Measurements from ENCODE around the gene DYNLT1. TPM values are rescaled to one million over a fixed set of nuclear protein-coding genes. Genes with fewer than 3 reads are reported as not detected.

DYNLT1 gene
- total RNA-seq, 4 donors from 2014 or later: 40.5 to 77.9 (median 60.6) TPM

- TF ChIP-seq, protein P1, sequence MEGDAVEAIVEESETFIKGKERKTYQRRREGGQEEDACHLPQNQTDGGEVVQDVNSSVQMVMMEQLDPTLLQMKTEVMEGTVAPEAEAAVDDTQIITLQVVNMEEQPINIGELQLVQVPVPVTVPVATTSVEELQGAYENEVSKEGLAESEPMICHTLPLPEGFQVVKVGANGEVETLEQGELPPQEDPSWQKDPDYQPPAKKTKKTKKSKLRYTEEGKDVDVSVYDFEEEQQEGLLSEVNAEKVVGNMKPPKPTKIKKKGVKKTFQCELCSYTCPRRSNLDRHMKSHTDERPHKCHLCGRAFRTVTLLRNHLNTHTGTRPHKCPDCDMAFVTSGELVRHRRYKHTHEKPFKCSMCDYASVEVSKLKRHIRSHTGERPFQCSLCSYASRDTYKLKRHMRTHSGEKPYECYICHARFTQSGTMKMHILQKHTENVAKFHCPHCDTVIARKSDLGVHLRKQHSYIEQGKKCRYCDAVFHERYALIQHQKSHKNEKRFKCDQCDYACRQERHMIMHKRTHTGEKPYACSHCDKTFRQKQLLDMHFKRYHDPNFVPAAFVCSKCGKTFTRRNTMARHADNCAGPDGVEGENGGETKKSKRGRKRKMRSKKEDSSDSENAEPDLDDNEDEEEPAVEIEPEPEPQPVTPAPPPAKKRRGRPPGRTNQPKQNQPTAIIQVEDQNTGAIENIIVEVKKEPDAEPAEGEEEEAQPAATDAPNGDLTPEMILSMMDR (IDR thresholded peaks at IDR 0.05; ENCODE audit: low read depth): no peak
Measured at GRCh38 chr6:158648682-158649131, 4.2 kb upstream of the DYNLT1 start.

DNA sequence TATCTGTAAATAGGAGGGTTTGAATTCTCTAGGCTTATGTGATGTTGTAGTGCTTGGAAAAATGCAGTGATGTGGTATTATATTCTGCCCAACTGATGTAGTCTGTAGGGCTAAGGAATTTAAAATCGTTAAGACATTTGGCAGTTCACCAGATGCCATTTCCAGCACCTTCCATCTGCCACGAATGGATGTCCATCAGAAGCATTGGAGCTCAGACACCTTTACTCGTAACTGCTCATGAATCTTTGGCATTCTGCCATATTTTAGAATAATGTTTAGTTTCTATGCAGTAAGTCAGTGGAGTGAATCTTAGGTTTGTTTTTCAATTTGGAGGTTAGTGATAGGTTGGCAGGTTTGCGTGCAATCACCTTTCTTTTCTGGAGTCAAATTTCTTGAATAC is 3.0 kb upstream of the DYNLT1 start:
- TF ChIP-seq, protein P1 (IDR thresholded peaks at IDR 0.05; ENCODE audit: low read depth): no peak

DNA sequence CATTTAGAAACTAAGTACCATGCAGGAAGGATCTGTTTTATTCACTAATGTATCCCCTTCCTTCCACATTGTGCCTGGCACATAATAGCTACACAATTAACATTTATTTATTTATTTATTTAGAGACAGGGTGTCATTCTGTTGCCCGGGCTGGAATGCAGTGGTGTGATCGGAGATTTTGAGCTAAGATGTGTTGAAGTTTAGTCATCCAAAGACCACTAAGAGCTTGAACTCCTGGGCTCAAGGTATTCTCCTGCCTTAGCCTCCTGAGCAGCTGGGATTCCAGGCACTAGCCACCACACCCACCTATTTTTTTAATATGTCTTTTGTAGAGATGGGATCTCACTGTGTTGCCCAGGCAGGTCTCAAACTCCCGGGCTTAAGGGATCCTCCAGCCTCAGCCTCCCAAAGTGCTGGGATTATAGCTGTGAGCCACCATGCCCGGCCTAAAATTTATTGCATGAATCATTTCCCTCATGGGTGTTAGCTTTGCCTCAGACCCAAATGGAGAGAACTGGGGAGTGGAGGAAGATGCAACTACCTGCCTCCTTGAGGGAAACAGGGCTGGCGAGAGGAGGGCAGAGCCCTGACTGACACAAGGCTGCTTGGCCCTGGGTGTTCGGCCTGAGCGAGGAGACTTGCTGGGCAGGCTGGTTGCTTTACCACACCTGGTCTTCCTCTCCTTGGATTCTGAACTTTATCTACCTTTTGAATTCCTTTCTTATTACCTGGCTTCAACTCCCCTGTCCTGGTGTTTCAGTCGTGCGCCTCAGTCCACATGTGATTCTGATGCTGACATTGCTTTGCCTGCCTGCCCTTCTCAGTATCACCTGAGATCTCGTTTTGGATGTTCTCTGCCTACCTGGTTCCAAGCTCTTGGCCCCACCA is 1.7 kb upstream of the DYNLT1 start:
- TF ChIP-seq, protein P1 (IDR thresholded peaks at IDR 0.05; ENCODE audit: low read depth): no peak

DNA sequence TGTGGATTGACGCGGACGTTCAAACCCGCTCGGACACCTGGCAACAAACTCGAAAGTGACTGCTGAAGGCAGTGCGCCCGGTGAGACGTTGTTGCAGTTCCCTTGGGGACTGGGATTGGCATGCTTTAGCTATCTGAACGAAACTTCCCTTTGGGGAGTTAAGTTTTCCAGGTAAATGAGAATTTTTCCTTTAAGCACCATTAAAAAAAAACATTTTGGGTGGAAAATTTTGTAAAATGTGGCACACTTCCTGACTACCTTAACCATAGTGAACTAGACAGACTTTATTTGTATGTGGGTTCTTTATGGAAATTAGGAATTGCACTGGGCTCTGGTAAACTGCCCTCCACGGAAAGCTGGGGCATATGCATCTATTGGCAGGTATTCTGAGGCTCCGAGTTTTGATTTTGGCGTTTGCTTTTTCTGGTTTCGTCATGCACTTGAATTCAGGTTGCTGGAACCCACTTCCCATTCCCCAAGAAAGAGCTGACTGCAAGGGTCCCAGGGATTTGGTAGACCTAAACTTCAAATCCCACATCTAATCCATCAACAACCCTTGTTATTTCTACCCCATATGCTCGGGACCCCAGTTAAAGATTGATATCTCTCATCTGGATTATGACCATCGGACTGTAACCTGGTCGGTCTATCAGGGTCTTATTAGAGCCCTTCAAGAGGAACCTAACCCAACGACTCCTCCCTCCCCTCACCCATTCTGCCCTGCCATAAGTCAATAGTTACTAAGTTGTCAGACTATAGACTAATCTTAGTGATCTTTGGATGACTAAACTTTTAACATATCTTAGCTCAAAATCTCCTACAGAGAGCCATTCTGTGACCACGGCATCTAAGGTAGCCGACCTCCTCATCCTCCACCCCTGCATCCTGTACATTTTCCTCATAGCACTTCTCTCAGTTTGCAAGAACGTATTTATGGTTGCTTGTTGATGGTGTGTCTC is 800 bp upstream of the DYNLT1 start:
- TF ChIP-seq, protein P1 (IDR thresholded peaks at IDR 0.05; ENCODE audit: low read depth): no peak

DNA sequence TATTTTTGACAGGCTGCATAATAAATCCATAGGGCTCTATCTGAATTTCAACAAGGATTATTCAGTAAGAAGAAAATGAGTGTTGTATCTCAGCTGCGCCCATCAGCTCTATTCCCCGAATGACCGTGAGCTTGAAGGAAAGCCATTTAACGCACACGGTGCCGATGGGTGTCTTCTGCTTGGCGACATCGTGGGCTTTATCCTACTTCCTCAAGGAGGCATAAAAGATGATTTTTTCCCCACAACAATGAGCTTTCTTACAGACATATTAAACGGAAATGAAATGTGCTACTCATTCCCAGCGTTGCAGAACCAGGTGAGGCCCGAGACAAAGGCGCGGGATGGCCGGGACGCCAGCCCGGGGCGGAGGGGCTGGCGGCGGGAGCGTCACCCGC is 710 bp downstream of the DYNLT1 start:
- TF ChIP-seq, protein P1 (IDR thresholded peaks at IDR 0.05; ENCODE audit: low read depth): no peak

- TF ChIP-seq, protein P1 (IDR thresholded peaks at IDR 0.05; ENCODE audit: low read depth): no peak
Measured at GRCh38 chr6:158642097-158642601, 2.4 kb downstream of the DYNLT1 start.
